HepG2 (cell line): ENCODE data around the gene ITGA6. TPM values are rescaled to one million over a fixed set of nuclear protein-coding genes. Genes with fewer than 3 reads are reported as not detected.

ENCODE experiments used
- ARNT2 ChIP-seq: sonication (generic); formaldehyde crosslinking; IDR thresholded peaks from 2 replicates; pipeline ENCODE4 v1.8.0; 2022; ENCODE audit warnings: mild to moderate bottlenecking, low read depth, missing genetic modification reagents, moderate library complexity
- ASH2L ChIP-seq: fragments of 300-600, 200-600 bp; sonication (generic); IDR thresholded peaks from 2 replicates; pipeline ENCODE4 v1.7.0; 2017; ENCODE audit warnings: low read depth, mild to moderate bottlenecking, moderate library complexity, mixed read lengths, low read length; ENCODE audit not compliant: insufficient read length
- DMAP1 ChIP-seq: IDR thresholded peaks from 2 replicates; pipeline ENCODE4 v1.6.1; 2016
- FOXA3 ChIP-seq: IDR thresholded peaks from 2 replicates; pipeline ENCODE4 v1.6.1; 2016; ENCODE audit warnings: missing genetic modification reagents, missing compliant biosample characterization
- GABPB1 ChIP-seq: IDR thresholded peaks from 2 replicates; pipeline ENCODE4 v1.6.1; 2016; ENCODE audit warnings: mild to moderate bottlenecking, missing genetic modification reagents, moderate library complexity, missing compliant biosample characterization
- GATAD2A ChIP-seq: IDR thresholded peaks from 2 replicates; pipeline ENCODE4 v1.6.1; 2016
- HDAC2 ChIP-seq: sonication (generic); formaldehyde crosslinking; IDR thresholded peaks from 2 replicates; pipeline ENCODE4 v1.4.0; 2020; ENCODE audit warnings: missing genetic modification reagents
- HINFP ChIP-seq: sonication (generic); formaldehyde crosslinking; IDR thresholded peaks from 2 replicates; pipeline ENCODE4 v1.4.0; 2020; ENCODE audit warnings: low read depth, mild to moderate bottlenecking, missing genetic modification reagents
- MXD4 ChIP-seq: IDR thresholded peaks from 2 replicates; pipeline ENCODE4 v1.6.1; 2016; ENCODE audit warnings: mild to moderate bottlenecking, missing biosample characterization, missing genetic modification reagents
- MXI1 ChIP-seq: IDR thresholded peaks from 3 replicates; pipeline ENCODE4 v1.6.1; 2012; ENCODE audit warnings: low read depth, low read length, inconsistent platforms, borderline replicate concordance
- NCOA1 ChIP-seq: sonication (generic); formaldehyde crosslinking; IDR thresholded peaks from 2 replicates; pipeline ENCODE4 v1.9.0; 2021; ENCODE audit warnings: missing genetic modification reagents
- ZNF121 ChIP-seq: sonication (generic); formaldehyde crosslinking; IDR thresholded peaks from 2 replicates; pipeline ENCODE4 v1.5.0; 2020; ENCODE audit warnings: mild to moderate bottlenecking, missing genetic modification reagents
- ZNF232 ChIP-seq: sonication (generic); formaldehyde crosslinking; IDR thresholded peaks from 2 replicates; pipeline ENCODE4 v1.4.0; 2020; ENCODE audit warnings: missing genetic modification reagents, borderline replicate concordance
- ZNF276 ChIP-seq: sonication (generic); formaldehyde crosslinking; IDR thresholded peaks from 2 replicates; pipeline ENCODE4 v1.4.0; 2020; ENCODE audit warnings: mild to moderate bottlenecking, low read depth, missing genetic modification reagents
- ZNF451 ChIP-seq: sonication (generic); formaldehyde crosslinking; IDR thresholded peaks from 2 replicates; pipeline ENCODE4 v1.5.0; 2020; ENCODE audit warnings: mild to moderate bottlenecking, missing genetic modification reagents
- ZNF564 ChIP-seq: sonication (generic); formaldehyde crosslinking; IDR thresholded peaks from 2 replicates; pipeline ENCODE4 v1.8.1; 2023; ENCODE audit warnings: mild to moderate bottlenecking, missing genetic modification reagents
- ZNF652 ChIP-seq: IDR thresholded peaks from 2 replicates; pipeline ENCODE4 v1.6.1; 2016; ENCODE audit warnings: low read depth, borderline replicate concordance
- ZNF724P ChIP-seq: sonication (generic); formaldehyde crosslinking; IDR thresholded peaks from 2 replicates; pipeline ENCODE4 v1.8.0; 2022; ENCODE audit warnings: missing genetic modification reagents, borderline replicate concordance
- ZNF780A ChIP-seq: sonication (generic); formaldehyde crosslinking; IDR thresholded peaks from 2 replicates; pipeline ENCODE4 v1.8.0; 2022; ENCODE audit warnings: mild to moderate bottlenecking, missing genetic modification reagents, moderate library complexity
- ZSCAN9 ChIP-seq: IDR thresholded peaks from 2 replicates; pipeline ENCODE4 v1.6.1; 2016; ENCODE audit warnings: borderline replicate concordance
- polyA plus RNA-seq, 8 experiments: library from polyadenylated mRNA; depleted of rRNA in 3 of 8; stranded (reverse) in 7 of 8; unstranded in 1 of 8; fragments of >200 nt; fragmentation: Illumina TruSeq in 4 of 8; extraction: Trizol in 4 of 8; gene quantifications; 2 replicates each; pipeline versions ENCODE4 v1.2.1 to v1.2.3, GENCODE V29; 2011 to 2016; ENCODE audit warnings: low read depth in 4 of 8, missing spikeins in 1 of 8, mixed read lengths in 1 of 8; ENCODE audit not compliant: insufficient read depth in 1 of 8
- total RNA-seq, 5 experiments: library from RNA; depleted of rRNA; stranded (reverse); fragments of >200 nt; fragmentation: Illumina TruSeq; extraction: Trizol; gene quantifications; 2 replicates each; pipeline ENCODE4 v1.2.3, GENCODE V29; 2016; ENCODE audit warnings: low read depth in 1 of 5
- TF ChIP-seq, protein P1 (sequence below): sonication (generic); formaldehyde crosslinking; IDR thresholded peaks from 2 replicates; pipeline ENCODE4 v1.4.0; 2020; ENCODE audit warnings: mild to moderate bottlenecking, missing genetic modification reagents
- TF ChIP-seq, protein P2 (sequence below): sonication (generic); formaldehyde crosslinking; conservative IDR thresholded peaks from 2 replicates; pipeline ENCODE4 v1.4.0; 2020; ENCODE audit warnings: missing genetic modification reagents
- TF ChIP-seq, protein P3 (sequence below): sonication (generic); formaldehyde crosslinking; IDR thresholded peaks from 2 replicates; pipeline ENCODE4 v1.4.0; 2020; ENCODE audit warnings: mild to moderate bottlenecking, missing genetic modification reagents

Gene ITGA6
- total and polyA plus RNA-seq, 2 of the 13 experiments (the other 11 are each of a cell fraction or from before 2014, with no cell fraction given), result 24.0 to 92.5 TPM

- TF ChIP-seq HINFP (CRISPR knock-in tag), result 0 out of 2 replicates have a peak, but pooled peaks have one; percentile 37
- TF ChIP-seq ZNF780A (CRISPR knock-in tag), result no peak
- no peak for TF ChIP-seq NCOA1 (CRISPR knock-in tag)
- peak; percentile 87 for TF ChIP-seq FOXA3 (CRISPR knock-in tag)
- TF ChIP-seq ZNF451 (CRISPR knock-in tag), result 0 out of 2 replicates have a peak, but pooled peaks have one; percentile 37
- peak; percentile 51; the same call in 1 of the 2 replicates for TF ChIP-seq MXD4
- 0 out of 2 replicates have a peak, but pooled peaks have one; percentile 39 for TF ChIP-seq ZNF232 (CRISPR knock-in tag)
- no peak for TF ChIP-seq ARNT2
- TF ChIP-seq ZNF724P, result no peak
- no peak for TF ChIP-seq ZNF276 (CRISPR knock-in tag)
- TF ChIP-seq HDAC2 (CRISPR knock-in tag), result peak; percentile 74; the same call in 1 of the 2 replicates
- TF ChIP-seq ASH2L, result peak; percentile 96
- TF ChIP-seq MXI1, result peak; percentile 89; the same call in 1 of the 3 replicates
- TF ChIP-seq ZNF564 (CRISPR knock-in tag), result no peak
- TF ChIP-seq, protein P1, sequence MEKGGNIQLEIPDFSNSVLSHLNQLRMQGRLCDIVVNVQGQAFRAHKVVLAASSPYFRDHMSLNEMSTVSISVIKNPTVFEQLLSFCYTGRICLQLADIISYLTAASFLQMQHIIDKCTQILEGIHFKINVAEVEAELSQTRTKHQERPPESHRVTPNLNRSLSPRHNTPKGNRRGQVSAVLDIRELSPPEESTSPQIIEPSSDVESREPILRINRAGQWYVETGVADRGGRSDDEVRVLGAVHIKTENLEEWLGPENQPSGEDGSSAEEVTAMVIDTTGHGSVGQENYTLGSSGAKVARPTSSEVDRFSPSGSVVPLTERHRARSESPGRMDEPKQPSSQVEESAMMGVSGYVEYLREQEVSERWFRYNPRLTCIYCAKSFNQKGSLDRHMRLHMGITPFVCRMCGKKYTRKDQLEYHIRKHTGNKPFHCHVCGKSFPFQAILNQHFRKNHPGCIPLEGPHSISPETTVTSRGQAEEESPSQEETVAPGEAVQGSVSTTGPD (CRISPR knock-in tag), result no peak
- TF ChIP-seq, protein P2, sequence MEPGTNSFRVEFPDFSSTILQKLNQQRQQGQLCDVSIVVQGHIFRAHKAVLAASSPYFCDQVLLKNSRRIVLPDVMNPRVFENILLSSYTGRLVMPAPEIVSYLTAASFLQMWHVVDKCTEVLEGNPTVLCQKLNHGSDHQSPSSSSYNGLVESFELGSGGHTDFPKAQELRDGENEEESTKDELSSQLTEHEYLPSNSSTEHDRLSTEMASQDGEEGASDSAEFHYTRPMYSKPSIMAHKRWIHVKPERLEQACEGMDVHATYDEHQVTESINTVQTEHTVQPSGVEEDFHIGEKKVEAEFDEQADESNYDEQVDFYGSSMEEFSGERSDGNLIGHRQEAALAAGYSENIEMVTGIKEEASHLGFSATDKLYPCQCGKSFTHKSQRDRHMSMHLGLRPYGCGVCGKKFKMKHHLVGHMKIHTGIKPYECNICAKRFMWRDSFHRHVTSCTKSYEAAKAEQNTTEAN, result 0 out of 2 replicates have a peak, but pooled peaks have one; percentile 37
- peak; percentile 68 for TF ChIP-seq ZSCAN9
- peak; percentile 41 for TF ChIP-seq GABPB1 (CRISPR knock-in tag)
- peak; percentile 57; the same call in 1 of the 2 replicates for TF ChIP-seq DMAP1 (CRISPR knock-in tag)
- TF ChIP-seq ZNF121 (CRISPR knock-in tag), result no peak
- no peak for TF ChIP-seq ZNF652 (CRISPR knock-in tag)
- peak; percentile 93 for TF ChIP-seq GATAD2A (CRISPR knock-in tag)
- TF ChIP-seq, protein P3, sequence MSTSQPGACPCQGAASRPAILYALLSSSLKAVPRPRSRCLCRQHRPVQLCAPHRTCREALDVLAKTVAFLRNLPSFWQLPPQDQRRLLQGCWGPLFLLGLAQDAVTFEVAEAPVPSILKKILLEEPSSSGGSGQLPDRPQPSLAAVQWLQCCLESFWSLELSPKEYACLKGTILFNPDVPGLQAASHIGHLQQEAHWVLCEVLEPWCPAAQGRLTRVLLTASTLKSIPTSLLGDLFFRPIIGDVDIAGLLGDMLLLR (CRISPR knock-in tag), result no peak
These were observed 38.3 kb downstream of the ITGA6 start (continued) for GRCh38 chr2:172465417-172466334.
